HepG2 (cell line): Measurements from ENCODE around the gene RAPGEF5. TPM values are rescaled to one million over a fixed set of nuclear protein-coding genes. Genes with fewer than 3 reads are reported as not detected.

Experiments used
- ATAC-seq: fragments of 200-7000 bp; cut with Tn5 transposase; 3 replicates; pipeline ENCODE4 v1.9.1; 2020; ENCODE audit warnings: mild to moderate bottlenecking, moderate library complexity
- BruUV-seq: library from RNA; stranded (reverse); fragments of 400-500 nt; replicated peaks from 2 replicates; lab custom pipeline; 2021; lab: Mats Ljungman, UMichigan
- CTCF ChIA-PET: fragments of 300-600 bp; formaldehyde crosslinking; extraction: SDS; loops from one replicate; lab custom pipeline; 2021; ENCODE audit warnings: low total read pairs, inconsistent platforms, low intra/inter-chr PET ratio; lab: Yijun Ruan, JAX
- POLR2A ChIA-PET: fragments of 350-600 bp; sonication (Branson Sonifier 250); formaldehyde crosslinking; loops from one replicate; lab custom pipeline; 2020; ENCODE audit warnings: antibody characterized with exemption, inconsistent platforms; lab: Yijun Ruan, JAX
- DNase-seq: peaks from one replicate; pipeline ENCODE4 v3.0.0-alpha.2; 2015; ENCODE audit warnings: low spot score
- FAIRE-seq: peaks from 3 replicates; lab custom pipeline; 2011; peaks lifted over from hg19 to GRCh38; lab: Jason Lieb, UNC
- H2AFZ ChIP-seq: one replicate; pipeline ENCODE4 v1.6.1; 2011; ENCODE audit warnings: low read length, inconsistent platforms
- H3K27ac ChIP-seq: fragments of 300-600 bp; 3 replicates; pipeline ENCODE4 v1.8.0; 2011; ENCODE audit warnings: mixed run types, mild to moderate bottlenecking, mixed read lengths, low read length, inconsistent platforms; ENCODE audit not compliant: insufficient read depth; ENCODE audit errors: extremely low read length
- H3K27me3 ChIP-seq, 2 experiments: fragments of 200-600 bp in 1 of 2; 2 replicates in 1 of 2; 3 replicates in 1 of 2; pipeline versions ENCODE4 v1.6.0 to v1.8.0; 2011; ENCODE audit warnings: low read length in 2 of 2, mild to moderate bottlenecking in 2 of 2, moderate library complexity in 2 of 2, inconsistent platforms in 1 of 2; ENCODE audit not compliant: insufficient read depth in 2 of 2, control insufficient read depth in 1 of 2
- H3K36me3 ChIP-seq, 2 experiments: fragments of 200-600 bp in 1 of 2; replicated peaks in 1 of 2; 2 replicates in 1 of 2; 3 replicates in 1 of 2; pipeline versions ENCODE4 v1.5.1 to v1.8.0; 2011; ENCODE audit warnings: low read length in 2 of 2, inconsistent platforms in 1 of 2; ENCODE audit not compliant: insufficient read depth in 2 of 2, control insufficient read depth in 1 of 2
- H3K4me1 ChIP-seq: 2 replicates; pipeline ENCODE4 v1.5.1; 2012; ENCODE audit warnings: low read length, inconsistent platforms; ENCODE audit not compliant: insufficient read depth
- H3K4me2 ChIP-seq: 2 replicates; pipeline ENCODE4 v1.6.0; 2011; ENCODE audit warnings: low read depth, low read length, inconsistent platforms
- H3K4me3 ChIP-seq, 3 experiments: fragments of 200-600 bp in 1 of 3; sonication (generic), shearing (Covaris generic) in 1 of 3; replicated peaks in 1 of 3; 2 replicates each; pipeline ENCODE4 v1.5.1; 2011 to 2016; ENCODE audit warnings: low read length in 3 of 3, inconsistent platforms in 2 of 3, low read depth in 2 of 3, mild to moderate bottlenecking in 2 of 3, control low read depth in 1 of 3, mixed read lengths in 1 of 3; ENCODE audit not compliant: insufficient read depth in 1 of 3
- H3K79me2 ChIP-seq: one replicate; pipeline ENCODE4 v1.6.1; 2011; ENCODE audit warnings: low read length, inconsistent platforms; ENCODE audit not compliant: insufficient read depth
- H3K9ac ChIP-seq: 2 replicates; pipeline ENCODE4 v1.6.0; 2011; ENCODE audit warnings: mild to moderate bottlenecking, low read depth, low read length, inconsistent platforms; ENCODE audit not compliant: insufficient read depth
- H3K9me3 ChIP-seq: 2 replicates; pipeline ENCODE4 v1.5.1; 2012; ENCODE audit warnings: mild to moderate bottlenecking, low read length
- H4K20me1 ChIP-seq: 2 replicates; pipeline ENCODE4 v1.6.0; 2011; ENCODE audit warnings: inconsistent platforms, mild to moderate bottlenecking, low read length, moderate library complexity; ENCODE audit not compliant: insufficient read depth
- CREM ChIP-seq, 2 experiments: sonication (generic) in 1 of 2; formaldehyde crosslinking in 1 of 2; IDR thresholded peaks; 2 replicates each; pipeline versions ENCODE4 v1.4.0 to v1.6.1; 2016 to 2020; ENCODE audit warnings: antibody characterized with exemption in 1 of 2, mild to moderate bottlenecking in 1 of 2, missing genetic modification reagents in 1 of 2
- FOXK2 ChIP-seq: fragments of 450-650 bp; IDR thresholded peaks from 2 replicates; pipeline ENCODE4 v1.6.1; 2016
- MZF1 ChIP-seq: sonication (generic); formaldehyde crosslinking; IDR thresholded peaks from 2 replicates; pipeline ENCODE4 v1.8.1; 2023; ENCODE audit warnings: mild to moderate bottlenecking, missing genetic modification reagents, borderline replicate concordance
- NCOA5 ChIP-seq: sonication (generic); formaldehyde crosslinking; IDR thresholded peaks from 2 replicates; pipeline ENCODE4 v1.4.0; 2020; ENCODE audit warnings: missing genetic modification reagents
- TEAD2 ChIP-seq: sonication (generic); formaldehyde crosslinking; IDR thresholded peaks from 2 replicates; pipeline ENCODE4 v1.9.0; 2021; ENCODE audit warnings: missing genetic modification reagents
- ZBTB7A ChIP-seq: sonication (generic); formaldehyde crosslinking; IDR thresholded peaks from 2 replicates; pipeline ENCODE4 v1.8.0; 2022; ENCODE audit warnings: mild to moderate bottlenecking, missing genetic modification reagents
- ZIK1 ChIP-seq: sonication (generic); formaldehyde crosslinking; IDR thresholded peaks from 2 replicates; pipeline ENCODE4 v1.5.0; 2020; ENCODE audit warnings: mild to moderate bottlenecking, low read depth, missing genetic modification reagents, borderline replicate concordance
- ZNF337 ChIP-seq: sonication (generic); formaldehyde crosslinking; IDR thresholded peaks from 2 replicates; pipeline ENCODE4 v1.5.1; 2020; ENCODE audit warnings: missing genetic modification reagents, low read depth, mild to moderate bottlenecking, borderline replicate concordance
- ZNF713 ChIP-seq: sonication (generic); formaldehyde crosslinking; IDR thresholded peaks from 2 replicates; pipeline ENCODE4 v1.4.0; 2020; ENCODE audit warnings: mild to moderate bottlenecking, missing genetic modification reagents
- ZSCAN20 ChIP-seq: sonication (generic); formaldehyde crosslinking; IDR thresholded peaks from 2 replicates; pipeline ENCODE4 v1.4.0; 2020; ENCODE audit warnings: missing genetic modification reagents, mild to moderate bottlenecking, borderline replicate concordance
- WGBS: methylation state at CpG from one replicate; pipeline ENCODE4 v1.1.6; 2017; ENCODE audit warnings: low lambda C conversion rate; 5-methylcytosine and 5-hydroxymethylcytosine counted together
- in situ Hi-C: cut with HindIII; loops from 2 replicates; pipeline ENCODE4 v1.10.0; 2017; ENCODE audit warnings: low pct_unique_long_range_greater_than_20kb; ENCODE audit not compliant: extremely low pct_ligation_motif_present
- intact Hi-C: fragments of 100-400 bp; cut with micrococcal nuclease; formaldehyde crosslinking; loops from one replicate; pipeline ENCODE4 v1.10.0; 2022; ENCODE audit not compliant: unreplicated experiment
- polyA plus RNA-seq, 8 experiments: library from polyadenylated mRNA; depleted of rRNA in 3 of 8; stranded (reverse) in 7 of 8; unstranded in 1 of 8; fragments of >200 nt; fragmentation: Illumina TruSeq in 4 of 8; extraction: Trizol in 4 of 8; gene quantifications; 2 replicates each; pipeline versions ENCODE4 v1.2.1 to v1.2.3, GENCODE V29; 2011 to 2016; ENCODE audit warnings: low read depth in 4 of 8, missing spikeins in 1 of 8, mixed read lengths in 1 of 8; ENCODE audit not compliant: insufficient read depth in 1 of 8
- total RNA-seq, 5 experiments: library from RNA; depleted of rRNA; stranded (reverse); fragments of >200 nt; fragmentation: Illumina TruSeq; extraction: Trizol; gene quantifications; 2 replicates each; pipeline ENCODE4 v1.2.3, GENCODE V29; 2016; ENCODE audit warnings: low read depth in 1 of 5
- TF ChIP-seq, protein P1 (sequence below): sonication (generic); formaldehyde crosslinking; IDR thresholded peaks from 2 replicates; pipeline ENCODE4 v1.5.0; 2020; ENCODE audit warnings: mild to moderate bottlenecking, missing genetic modification reagents

Gene RAPGEF5
- total and polyA plus RNA-seq, 2 of the 13 experiments (the other 11 are each of a cell fraction or from before 2014, with no cell fraction given) = 17.1 to 23.4 TPM

DNA sequence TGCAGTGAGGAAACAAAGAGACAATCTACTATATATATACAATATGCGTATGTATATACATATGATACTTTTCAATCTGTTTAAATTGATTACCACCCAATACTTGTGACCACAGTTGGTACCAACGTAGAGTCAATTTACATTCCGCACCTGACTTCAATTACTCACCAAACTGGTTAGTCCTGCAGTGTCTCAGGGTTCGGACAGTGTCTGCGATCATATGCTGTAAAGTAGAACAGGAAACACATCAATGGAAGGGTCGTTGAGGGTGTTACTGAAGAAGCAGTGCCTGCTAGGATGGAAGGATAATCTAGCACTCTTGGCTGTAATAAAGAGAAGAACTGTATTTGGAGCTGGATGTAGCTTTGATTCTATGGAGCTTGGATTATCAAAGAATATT is 231.5 kb downstream of the RAPGEF5 start:
- TF ChIP-seq TEAD2 (CRISPR knock-in tag) = no peak
- TF ChIP-seq ZBTB7A (CRISPR knock-in tag) = no peak
- TF ChIP-seq FOXK2 = no peak
- Histone ChIP-seq H3K4me1 (no peaks in the 10 kb centered on the region), H3K36me3 (peaks cover 18 to 66% of the 10 kb centered on the region in 2 experiments), H3K27me3 (no peaks in the 10 kb centered on the region), H3K4me3 (no peak overlapping the region), H3K9ac (no peak overlapping the region), H3K27ac (no peak overlapping the region), H3K9me3 (no peaks in the 10 kb centered on the region), H3K4me2 (no peak overlapping the region), H2AFZ (no peak overlapping the region), H4K20me1 (no peaks in the 10 kb centered on the region), H3K79me2 (no peaks in the 10 kb centered on the region)
- DNase-seq (no peak), ATAC-seq (no peak), FAIRE-seq (no peak)
- no TSS peak for BruUV-seq
- WGBS = 96% methylated on average over 6 of the region's 6 CpGs
- ChIA-PET POLR2A (no interaction called here), CTCF (no interaction called here)
- intact Hi-C loops (no loop called here), in situ Hi-C loops (no loop called here)

DNA sequence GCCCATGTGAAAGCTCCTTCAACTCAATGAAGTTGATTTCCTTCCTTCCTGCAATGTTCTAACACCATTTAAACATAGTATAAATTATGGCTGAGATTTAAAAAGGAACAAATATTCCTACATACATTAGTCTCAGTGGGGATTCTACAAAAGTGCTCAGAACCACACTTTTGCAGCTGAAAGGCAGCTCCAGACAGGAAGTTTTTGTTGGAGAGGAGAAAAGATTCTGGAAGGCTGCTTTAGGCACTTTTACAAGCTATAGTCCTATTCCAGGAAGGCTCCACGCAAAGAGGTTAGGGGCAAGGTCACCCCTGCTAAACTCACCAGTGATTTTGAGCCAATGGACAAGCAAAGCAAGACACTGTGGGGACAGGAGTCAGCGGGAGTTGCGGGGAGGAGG is 232.0 kb downstream of the RAPGEF5 start:
- no peak for FAIRE-seq

More for the DNA sequence above, 232.0 kb downstream of the RAPGEF5 start:
- BruUV-seq = no TSS peak
- H2AFZ ChIP-seq = no peak overlapping the region
- no peaks in the 10 kb centered on the region for H4K20me1 ChIP-seq
- no peaks in the 10 kb centered on the region for H3K4me1 ChIP-seq
- no peak overlapping the region for H3K9ac ChIP-seq
- no peaks in the 10 kb centered on the region for H3K27me3 ChIP-seq
- H3K27ac ChIP-seq = no peak overlapping the region
- ATAC-seq (no peak), DNase-seq (no peak)
- TF ChIP-seq ZNF713 (CRISPR knock-in tag) (no peak), NCOA5 (CRISPR knock-in tag) (no peak), MZF1 (CRISPR knock-in tag) (no peak), ZNF337 (no peak), CREM (IDR thresholded peaks at IDR 0.05) (no peak), CREM (CRISPR knock-in tag; IDR thresholded peaks at IDR 0.05) (no peak), ZSCAN20 (CRISPR knock-in tag) (no peak), ZIK1 (CRISPR knock-in tag) (no peak)
- TF ChIP-seq, protein P1, sequence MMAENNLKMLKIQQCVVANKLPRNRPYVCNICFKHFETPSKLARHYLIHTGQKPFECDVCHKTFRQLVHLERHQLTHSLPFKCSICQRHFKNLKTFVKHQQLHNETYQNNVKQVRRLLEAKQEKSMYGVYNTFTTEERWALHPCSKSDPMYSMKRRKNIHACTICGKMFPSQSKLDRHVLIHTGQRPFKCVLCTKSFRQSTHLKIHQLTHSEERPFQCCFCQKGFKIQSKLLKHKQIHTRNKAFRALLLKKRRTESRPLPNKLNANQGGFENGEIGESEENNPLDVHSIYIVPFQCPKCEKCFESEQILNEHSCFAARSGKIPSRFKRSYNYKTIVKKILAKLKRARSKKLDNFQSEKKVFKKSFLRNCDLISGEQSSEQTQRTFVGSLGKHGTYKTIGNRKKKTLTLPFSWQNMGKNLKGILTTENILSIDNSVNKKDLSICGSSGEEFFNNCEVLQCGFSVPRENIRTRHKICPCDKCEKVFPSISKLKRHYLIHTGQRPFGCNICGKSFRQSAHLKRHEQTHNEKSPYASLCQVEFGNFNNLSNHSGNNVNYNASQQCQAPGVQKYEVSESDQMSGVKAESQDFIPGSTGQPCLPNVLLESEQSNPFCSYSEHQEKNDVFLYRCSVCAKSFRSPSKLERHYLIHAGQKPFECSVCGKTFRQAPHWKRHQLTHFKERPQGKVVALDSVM (CRISPR knock-in tag) = no peak
- ChIA-PET CTCF (no interaction called here), POLR2A (no interaction called here)
- H3K79me2 ChIP-seq = no peaks in the 10 kb centered on the region
- WGBS = 100% methylated on average over 3 of the region's 3 CpGs
- H3K9me3 ChIP-seq = no peaks in the 10 kb centered on the region
- intact Hi-C loops = no loop called here
- H3K4me3 ChIP-seq = no peak overlapping the region
- peaks cover 18 to 63% of the 10 kb centered on the region in 2 experiments for H3K36me3 ChIP-seq
- in situ Hi-C loops = no loop called here
- no peak overlapping the region for H3K4me2 ChIP-seq
